Bronchial epithelial cell (primary cell): Measurements from ENCODE around the gene BCL11B. TPM values are rescaled to one million over a fixed set of nuclear protein-coding genes. Genes with fewer than 3 reads are reported as not detected.
A peak's percentile ranks its signal among the peaks of the same experiment; 100 is the strongest.

ENCODE experiments used
- DNase-seq: peaks from one replicate; pipeline ENCODE4 v3.0.0-alpha.2; 2010; ENCODE audit warnings: low read depth
- FAIRE-seq: peaks from 2 replicates; lab custom pipeline; 2011; peaks lifted over from hg19 to GRCh38; lab: Jason Lieb, UNC
- H3K27me3 ChIP-seq: 2 replicates; pipeline ENCODE4 v1.5.1; 2011; ENCODE audit warnings: low read length; ENCODE audit not compliant: control insufficient read depth, insufficient read depth
- H3K36me3 ChIP-seq: 2 replicates; pipeline ENCODE4 v1.5.1; 2011; ENCODE audit warnings: low read length; ENCODE audit not compliant: control insufficient read depth, insufficient read depth
- H3K4me3 ChIP-seq: 2 replicates; pipeline ENCODE4 v1.5.1; 2011; ENCODE audit warnings: mild to moderate bottlenecking, low read depth, low read length, control low read depth
- CTCF ChIP-seq: IDR thresholded peaks from 2 replicates; pipeline ENCODE4 v1.5.1; 2011; ENCODE audit warnings: mild to moderate bottlenecking, moderate library complexity, low read length, control low read depth, inconsistent platforms; ENCODE audit not compliant: insufficient read depth, severe bottlenecking
- total RNA-seq: library from RNA; depleted of rRNA; stranded (reverse); fragments of >200 nt; gene quantifications from 2 replicates; pipeline ENCODE4 v1.2.1, GENCODE V29; 2014

The BCL11B gene
- total RNA-seq, 1 donor from 2014 or later: 5.3 TPM

GRCh38 chr14:99224116-99224910 is 47.7 kb downstream of the BCL11B start:
- no peaks in the 10 kb centered on the region for H3K27me3 ChIP-seq
- peak; percentile 88 for FAIRE-seq
- no peak for DNase-seq
- TF ChIP-seq CTCF: no peak
- H3K4me3 ChIP-seq: no peak overlapping the region
- H3K36me3 ChIP-seq: peaks cover 2% of the 10 kb centered on the region

DNA sequence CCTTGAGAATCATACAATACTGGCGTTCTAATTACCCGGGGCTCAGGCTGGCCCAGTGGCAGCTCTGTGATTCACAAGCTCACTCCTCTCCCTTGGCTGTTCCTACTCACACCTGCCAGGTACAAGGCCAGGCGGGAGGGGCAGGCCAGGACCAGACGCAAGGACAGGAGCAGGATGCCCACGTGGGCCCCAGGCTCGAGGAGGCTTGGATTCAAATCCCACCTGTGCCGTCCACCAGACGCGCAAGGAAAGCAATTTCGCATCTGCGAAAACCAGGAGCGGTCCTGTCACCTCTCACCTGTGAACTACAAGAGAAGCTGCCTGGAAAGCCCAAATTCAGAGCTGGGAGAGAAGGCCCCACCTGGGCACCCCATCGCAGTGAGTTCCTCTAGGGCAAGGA is 50.6 kb downstream of the BCL11B start:
- TF ChIP-seq CTCF: no peak
- Histone ChIP-seq H3K27me3 (no peaks in the 10 kb centered on the region), H3K36me3 (no peaks in the 10 kb centered on the region), H3K4me3 (no peak overlapping the region)
- FAIRE-seq: no peak
- DNase-seq: no peak

GRCh38 chr14:99217066-99217955 is 54.7 kb downstream of the BCL11B start:
- no peak for FAIRE-seq
- Histone ChIP-seq H3K27me3 (no peaks in the 10 kb centered on the region), H3K4me3 (no peak overlapping the region), H3K36me3 (peaks cover 2% of the 10 kb centered on the region)
- no peak for DNase-seq
- TF ChIP-seq CTCF: no peak

DNA sequence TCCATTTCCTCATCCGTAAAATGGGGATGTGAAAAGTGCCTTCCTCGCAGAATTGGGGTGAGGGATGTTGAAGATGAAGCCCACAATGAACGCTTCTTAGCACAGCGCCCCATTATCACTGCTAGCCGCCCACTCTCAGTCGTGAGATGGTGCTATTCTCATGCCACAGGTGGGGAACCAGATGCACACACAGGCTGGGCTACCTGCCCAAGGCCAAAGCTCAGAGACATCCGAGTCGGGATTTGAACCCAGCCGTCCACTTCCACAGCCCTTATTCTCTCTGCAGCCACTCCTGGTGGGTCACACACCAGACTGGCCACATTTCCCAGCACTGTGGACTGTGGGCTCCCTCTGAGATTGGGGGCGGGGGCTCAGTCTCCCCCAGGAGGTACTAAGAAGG is 55.8 kb downstream of the BCL11B start:
- no peaks in the 10 kb centered on the region for H3K27me3 ChIP-seq
- no peak for DNase-seq
- FAIRE-seq: no peak
- peaks cover 2% of the 10 kb centered on the region for H3K36me3 ChIP-seq
- no peak for TF ChIP-seq CTCF
- no peak overlapping the region for H3K4me3 ChIP-seq

- no peak for TF ChIP-seq CTCF
- Histone ChIP-seq H3K27me3 (no peaks in the 10 kb centered on the region), H3K4me3 (peak overlapping the region; percentile 29), H3K36me3 (peaks cover 2% of the 10 kb centered on the region)
- DNase-seq (peak; percentile 6), FAIRE-seq (no peak)
These were observed 56.7 kb downstream of the BCL11B start for GRCh38 chr14:99215277-99215676.
